ENCODE results near the gene FOXO1.

DNA sequence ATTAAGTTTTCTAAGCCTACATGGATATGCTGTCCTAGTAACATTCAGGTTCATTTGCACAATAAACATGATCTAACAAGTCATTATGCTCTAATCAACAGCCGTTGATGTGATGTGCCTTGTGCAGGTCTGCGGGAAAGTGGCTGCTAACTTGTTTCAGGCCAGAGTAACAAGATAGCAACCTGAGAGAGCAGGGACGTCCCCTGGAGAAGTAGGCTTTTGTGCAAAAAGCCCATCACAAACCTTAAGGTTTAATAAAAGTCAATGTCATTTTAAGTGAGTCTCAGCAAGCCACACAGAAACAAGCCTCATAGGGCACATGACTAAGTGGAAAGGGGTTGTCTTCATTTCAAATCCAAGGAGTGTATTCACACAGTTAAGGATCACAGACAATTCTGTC, 17.6 kb downstream of the FOXO1 start:
- no peak for TF ChIP-seq POLR2AphosphoS5 (IDR thresholded peaks at IDR 0.05; ENCODE audit: low read depth, low read length)
- TF ChIP-seq POLR2A (IDR thresholded peaks at IDR 0.05; ENCODE audit: low read depth, low read length), result no peak

Measured in GM12892 (cell line).